ENCODE results near the gene TASP1.

DNA sequence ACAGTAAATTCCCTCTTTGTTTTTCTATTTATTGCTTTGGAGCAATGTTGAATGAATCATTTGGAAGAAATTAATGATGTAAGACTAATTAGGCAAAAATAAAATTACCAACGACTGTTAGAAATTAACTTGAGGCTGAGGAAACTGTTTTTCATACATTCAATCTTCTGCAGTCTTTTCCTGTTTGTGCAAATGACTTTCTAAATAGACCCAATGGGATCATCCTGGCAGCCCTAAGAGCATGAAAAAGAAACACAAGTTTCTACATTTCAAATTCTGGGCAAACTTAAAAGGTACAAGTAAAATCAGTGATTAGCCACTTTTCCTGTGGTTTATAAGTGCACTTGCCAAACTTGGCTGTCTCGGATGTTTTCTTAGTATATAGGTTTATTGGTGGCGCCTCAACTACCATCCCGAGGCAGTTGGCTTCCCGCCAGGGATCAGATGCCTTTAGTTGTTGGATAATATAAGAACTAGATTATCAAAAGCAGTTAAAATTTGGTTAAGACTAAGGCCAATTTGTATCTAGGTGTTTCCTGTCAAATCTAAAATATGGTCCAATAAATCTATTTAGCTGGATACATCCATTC is 236.5 kb downstream of the TASP1 start:
- TF ChIP-seq POLR2AphosphoS5 (IDR thresholded peaks at IDR 0.05) (no peak), POLR2A (IDR thresholded peaks at IDR 0.05) (no peak)
- TF ChIP-seq, protein P1, sequence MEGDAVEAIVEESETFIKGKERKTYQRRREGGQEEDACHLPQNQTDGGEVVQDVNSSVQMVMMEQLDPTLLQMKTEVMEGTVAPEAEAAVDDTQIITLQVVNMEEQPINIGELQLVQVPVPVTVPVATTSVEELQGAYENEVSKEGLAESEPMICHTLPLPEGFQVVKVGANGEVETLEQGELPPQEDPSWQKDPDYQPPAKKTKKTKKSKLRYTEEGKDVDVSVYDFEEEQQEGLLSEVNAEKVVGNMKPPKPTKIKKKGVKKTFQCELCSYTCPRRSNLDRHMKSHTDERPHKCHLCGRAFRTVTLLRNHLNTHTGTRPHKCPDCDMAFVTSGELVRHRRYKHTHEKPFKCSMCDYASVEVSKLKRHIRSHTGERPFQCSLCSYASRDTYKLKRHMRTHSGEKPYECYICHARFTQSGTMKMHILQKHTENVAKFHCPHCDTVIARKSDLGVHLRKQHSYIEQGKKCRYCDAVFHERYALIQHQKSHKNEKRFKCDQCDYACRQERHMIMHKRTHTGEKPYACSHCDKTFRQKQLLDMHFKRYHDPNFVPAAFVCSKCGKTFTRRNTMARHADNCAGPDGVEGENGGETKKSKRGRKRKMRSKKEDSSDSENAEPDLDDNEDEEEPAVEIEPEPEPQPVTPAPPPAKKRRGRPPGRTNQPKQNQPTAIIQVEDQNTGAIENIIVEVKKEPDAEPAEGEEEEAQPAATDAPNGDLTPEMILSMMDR (IDR thresholded peaks at IDR 0.05 in 8 of 11, conservative IDR thresholded peaks at IDR 0.05 in 3 of 11), result no peak

Data from spleen (tissue), 7 donors.